ENCODE results near the gene ATF6.

DNA sequence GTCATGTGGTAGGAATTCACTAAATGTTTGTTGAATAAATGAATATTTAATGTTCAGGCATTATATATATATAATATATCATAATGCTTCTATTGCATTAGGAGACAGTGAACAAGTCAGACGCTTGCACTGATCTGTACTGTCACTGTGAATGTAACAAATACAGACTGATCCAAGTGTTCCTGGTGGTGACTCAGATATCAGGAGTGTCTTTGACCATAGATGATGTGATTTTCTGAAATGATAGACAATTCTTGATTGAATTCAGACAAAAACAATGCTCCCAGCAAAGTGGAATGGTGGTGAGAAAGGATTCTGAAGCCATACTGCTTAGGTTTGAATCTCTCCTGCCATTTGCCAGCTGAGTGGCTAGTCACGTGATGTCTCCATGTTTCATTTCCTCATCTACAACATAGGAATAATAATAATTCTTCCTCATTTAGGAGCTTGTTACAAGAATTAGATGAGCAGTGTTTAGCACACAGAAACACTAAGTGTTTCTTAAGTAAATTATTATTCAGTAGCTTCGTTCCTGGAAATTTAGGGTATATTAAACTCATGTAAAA is 186.6 kb downstream of the ATF6 start:
- TF ChIP-seq, protein P1, sequence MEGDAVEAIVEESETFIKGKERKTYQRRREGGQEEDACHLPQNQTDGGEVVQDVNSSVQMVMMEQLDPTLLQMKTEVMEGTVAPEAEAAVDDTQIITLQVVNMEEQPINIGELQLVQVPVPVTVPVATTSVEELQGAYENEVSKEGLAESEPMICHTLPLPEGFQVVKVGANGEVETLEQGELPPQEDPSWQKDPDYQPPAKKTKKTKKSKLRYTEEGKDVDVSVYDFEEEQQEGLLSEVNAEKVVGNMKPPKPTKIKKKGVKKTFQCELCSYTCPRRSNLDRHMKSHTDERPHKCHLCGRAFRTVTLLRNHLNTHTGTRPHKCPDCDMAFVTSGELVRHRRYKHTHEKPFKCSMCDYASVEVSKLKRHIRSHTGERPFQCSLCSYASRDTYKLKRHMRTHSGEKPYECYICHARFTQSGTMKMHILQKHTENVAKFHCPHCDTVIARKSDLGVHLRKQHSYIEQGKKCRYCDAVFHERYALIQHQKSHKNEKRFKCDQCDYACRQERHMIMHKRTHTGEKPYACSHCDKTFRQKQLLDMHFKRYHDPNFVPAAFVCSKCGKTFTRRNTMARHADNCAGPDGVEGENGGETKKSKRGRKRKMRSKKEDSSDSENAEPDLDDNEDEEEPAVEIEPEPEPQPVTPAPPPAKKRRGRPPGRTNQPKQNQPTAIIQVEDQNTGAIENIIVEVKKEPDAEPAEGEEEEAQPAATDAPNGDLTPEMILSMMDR (IDR thresholded peaks at IDR 0.05; ENCODE audit: extremely low read depth in 1 of 2, insufficient read depth in 1 of 2, low read depth in 1 of 2, low read length in 2 of 2), result no peak
- TF ChIP-seq, protein P2, sequence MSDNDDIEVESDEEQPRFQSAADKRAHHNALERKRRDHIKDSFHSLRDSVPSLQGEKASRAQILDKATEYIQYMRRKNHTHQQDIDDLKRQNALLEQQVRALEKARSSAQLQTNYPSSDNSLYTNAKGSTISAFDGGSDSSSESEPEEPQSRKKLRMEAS (IDR thresholded peaks at IDR 0.05; ENCODE audit: insufficient read depth, insufficient read length), result no peak
- no peak for TF ChIP-seq POLR2AphosphoS5 (IDR thresholded peaks at IDR 0.05; ENCODE audit: insufficient read depth, low read depth, low read length)
- TF ChIP-seq EZH2 (IDR thresholded peaks at IDR 0.05; ENCODE audit: borderline replicate concordance, low read depth, low read length, severe bottlenecking), result no peak
- TF ChIP-seq POLR2A (IDR thresholded peaks at IDR 0.05; ENCODE audit: low read depth, low read length), result no peak
- no peak for TF ChIP-seq JUN (IDR thresholded peaks at IDR 0.05; ENCODE audit: borderline replicate concordance, insufficient read depth, insufficient read length, low read depth)

Measured in endothelial cell of umbilical vein (primary cell).